EH (cell line): ENCODE measurements around the gene CLINT1.
"Not testable (repeated sequence)": the region's sequence is repeated elsewhere in the genome, so short reads cannot be mapped to it uniquely, and the experiment has no call there.

Source experiments
- DNase-seq: peaks from one replicate; pipeline ENCODE4 v3.0.0-alpha.2; 2015; ENCODE audit warnings: low read depth

Gene CLINT1

GRCh38 chr5:157862183-157862851 is 3.4 kb upstream of the CLINT1 start:
- no peak for DNase-seq

- no peak for DNase-seq
These were observed 2.2 kb upstream of the CLINT1 start for GRCh38 chr5:157860898-157861890.

- DNase-seq: no peak
These were observed 256 bp upstream of the CLINT1 start for GRCh38 chr5:157859227-157859575.

- peak; percentile 34 for DNase-seq
These were observed 974 bp downstream of the CLINT1 start for GRCh38 chr5:157857816-157858526.

GRCh38 chr5:157855404-157855994 is 3.4 kb downstream of the CLINT1 start:
- peak; percentile 67 for DNase-seq

- not testable (repeated sequence) for DNase-seq
These were observed 5.6 kb downstream of the CLINT1 start for GRCh38 chr5:157853365-157853764.

- no peak for DNase-seq
These were observed 12.9 kb downstream of the CLINT1 start for GRCh38 chr5:157845914-157846598.

- no peak for DNase-seq
These were observed 16.2 kb downstream of the CLINT1 start for GRCh38 chr5:157842787-157843186.

- peak; percentile 33 for DNase-seq
These were observed 16.8 kb downstream of the CLINT1 start for GRCh38 chr5:157842185-157842584.

- DNase-seq: no peak
These were observed 19.7 kb downstream of the CLINT1 start for GRCh38 chr5:157839157-157839795.

- DNase-seq: no peak
These were observed 22.7 kb downstream of the CLINT1 start for GRCh38 chr5:157836121-157836753.

- no peak for DNase-seq
These were observed 23.9 kb downstream of the CLINT1 start for GRCh38 chr5:157835041-157835440.

GRCh38 chr5:157828944-157829639 is 29.9 kb downstream of the CLINT1 start:
- DNase-seq: peak; percentile 12

- DNase-seq: peak; percentile 15
These were observed 30.6 kb downstream of the CLINT1 start for GRCh38 chr5:157828105-157828943.

GRCh38 chr5:157827423-157827822 is 31.5 kb downstream of the CLINT1 start:
- DNase-seq: peak; percentile 41

- DNase-seq: no peak
These were observed 35.3 kb downstream of the CLINT1 start for GRCh38 chr5:157823655-157824054.

- peak; percentile 49 for DNase-seq
These were observed 36.9 kb downstream of the CLINT1 start for GRCh38 chr5:157821822-157822622.

GRCh38 chr5:157821405-157821804 is 37.5 kb downstream of the CLINT1 start:
- DNase-seq: no peak
